ENCODE data around the gene SOD1. TPM values are rescaled to one million over a fixed set of nuclear protein-coding genes. Genes with fewer than 3 reads are reported as not detected.

The SOD1 gene
- total and polyA plus RNA-seq, 2 donors (not counting 3 experiments of a cell fraction or from before 2014, with no cell fraction given): 198 to 268 TPM

DNA sequence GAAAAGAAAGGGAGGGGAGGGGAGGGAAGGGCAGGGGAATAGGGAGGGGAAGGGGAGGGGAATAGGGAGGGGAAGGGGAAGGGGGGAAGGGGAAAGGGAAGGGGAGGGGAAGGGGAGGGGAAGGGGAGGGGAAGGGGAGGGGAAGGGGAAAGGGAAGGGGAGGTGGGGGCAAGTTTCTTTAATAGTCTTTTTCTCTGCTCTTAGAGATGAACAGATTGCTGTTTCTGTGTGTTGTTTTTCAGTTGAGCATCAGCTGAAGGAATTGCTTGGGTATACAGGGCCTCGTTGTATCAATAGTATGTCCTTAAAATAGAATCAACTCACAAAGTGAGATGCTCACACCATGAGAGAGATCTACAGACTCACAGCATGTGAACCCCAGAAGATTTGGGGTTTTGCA lies 44.8 kb upstream of the SOD1 start:
- H3K79me2 ChIP-seq (ENCODE audit: control insufficient read depth, insufficient read depth, low read length): no peaks in the 10 kb centered on the region
- FAIRE-seq: no peak
- H3K27me3 ChIP-seq (ENCODE audit: control insufficient read depth in 2 of 2, insufficient read depth in 2 of 2, low read length in 2 of 2): no peaks in the 10 kb centered on the region
- TF ChIP-seq, protein P1, sequence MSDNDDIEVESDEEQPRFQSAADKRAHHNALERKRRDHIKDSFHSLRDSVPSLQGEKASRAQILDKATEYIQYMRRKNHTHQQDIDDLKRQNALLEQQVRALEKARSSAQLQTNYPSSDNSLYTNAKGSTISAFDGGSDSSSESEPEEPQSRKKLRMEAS (IDR thresholded peaks at IDR 0.05; ENCODE audit: insufficient read depth, insufficient read length): no peak
- no peak for TF ChIP-seq FOS (IDR thresholded peaks at IDR 0.05; ENCODE audit: borderline replicate concordance, insufficient read depth, low read length)
- no peak for TF ChIP-seq JUN (IDR thresholded peaks at IDR 0.05; ENCODE audit: borderline replicate concordance, insufficient read depth, insufficient read length, low read depth)
- TF ChIP-seq GATA2 (IDR thresholded peaks at IDR 0.05; ENCODE audit: insufficient read depth, insufficient read length, low read depth, low read length): no peak
- no peak for TF ChIP-seq EZH2 (IDR thresholded peaks at IDR 0.05; ENCODE audit: borderline replicate concordance, low read depth, low read length, severe bottlenecking)
- TF ChIP-seq POLR2AphosphoS5 (IDR thresholded peaks at IDR 0.05; ENCODE audit: insufficient read depth, low read depth, low read length): no peak
- no peak for TF ChIP-seq MYC (IDR thresholded peaks at IDR 0.05; ENCODE audit: low read depth, low read length)
- TF ChIP-seq POLR2A (IDR thresholded peaks at IDR 0.05; ENCODE audit: low read depth, low read length): no peak
- TF ChIP-seq CTCF (IDR thresholded peaks at IDR 0.05; ENCODE audit: extremely low read depth in 1 of 2, insufficient read depth in 1 of 2, low read depth in 1 of 2, low read length in 2 of 2): no peak
- no peak overlapping the region for H3K27ac ChIP-seq (ENCODE audit: insufficient read depth, low read depth, low read length)
- no peak overlapping the region for H3K4me3 ChIP-seq (replicated peaks in 1 of 3; ENCODE audit: insufficient read depth in 1 of 3, low read depth in 1 of 3, low read length in 3 of 3)
- CTCF ChIA-PET: interaction anchor here (1.4 kb wide), 1 partner anchor 10 kb away, joined by 3 read pairs; no protein-coding TSS in a partner anchor
- intact Hi-C loops (cut with micrococcal nuclease) (no loop called here), dilution Hi-C loops (cut with MboI; ENCODE audit: extremely low pct_ligation_motif_present, low sequenced_read_pairs) (no loop called here)
- H3K4me1 ChIP-seq (ENCODE audit: control insufficient read depth, extremely low read depth, insufficient read depth, low read length): no peaks in the 10 kb centered on the region
- no TSS peak for BruUV-seq (replicated peaks)
- no peaks in the 10 kb centered on the region for H3K36me3 ChIP-seq (ENCODE audit: control insufficient read depth in 2 of 2, extremely low read depth in 1 of 2, insufficient read depth in 2 of 2, low read length in 2 of 2)
- no peaks in the 10 kb centered on the region for H3K9me3 ChIP-seq (replicated peaks; ENCODE audit: control insufficient read depth, insufficient read depth, low read length)
- H2AFZ ChIP-seq (ENCODE audit: low read depth, low read length): no peak overlapping the region
- POLR2A ChIA-PET: no interaction called here
- no peak overlapping the region for H3K4me2 ChIP-seq (ENCODE audit: insufficient read depth, low read length)
- no peaks in the 10 kb centered on the region for H3K9me1 ChIP-seq (replicated peaks; ENCODE audit: control insufficient read depth, extremely low read depth, insufficient read depth, low read length)
- H4K20me1 ChIP-seq (replicated peaks; ENCODE audit: control insufficient read depth, extremely low read depth, insufficient read depth, low read length): no peaks in the 10 kb centered on the region
- DNase-seq (ENCODE audit: low read depth, low spot score): no peak
- no peak overlapping the region for H3K9ac ChIP-seq (replicated peaks; ENCODE audit: extremely low read depth, insufficient read depth, low read length)

Measured in endothelial cell of umbilical vein (primary cell).